A549 (cell line): ENCODE data around the gene CREB5. TPM values are rescaled to one million over a fixed set of nuclear protein-coding genes. Genes with fewer than 3 reads are reported as not detected.

ENCODE experiments used
- ATAC-seq, 2 experiments: fragments of 200-7000 bp in 1 of 2; fragments of >200 bp in 1 of 2; cut with Nextera tagmentation in 1 of 2; cut with Tn5 transposase in 1 of 2; 3 replicates each; pipeline versions ENCODE4 v1.8.0 to v1.9.1; 2018 to 2020; ENCODE audit warnings: mild to moderate bottlenecking in 1 of 2, moderate library complexity in 1 of 2
- CTCF ChIA-PET: fragments of 300-600 bp; sonication (Branson Sonifier 250); formaldehyde crosslinking; extraction: SDS; loops from one replicate; lab custom pipeline; 2021; ENCODE audit warnings: antibody characterized with exemption, inconsistent platforms; lab: Yijun Ruan, JAX
- POLR2A ChIA-PET: fragments of 350-600 bp; formaldehyde crosslinking; extraction: SDS; loops from one replicate; lab custom pipeline; 2021; ENCODE audit warnings: antibody characterized with exemption, inconsistent platforms; lab: Yijun Ruan, JAX
- DNase-seq, 2 experiments: peaks; one replicate each; pipeline versions ENCODE4 v3.0.0 to v3.0.0-alpha.2; 2011 to 2016; ENCODE audit warnings: low read depth in 1 of 2, low spot score in 1 of 2
- FAIRE-seq: peaks from 2 replicates; lab custom pipeline; 2011; peaks lifted over from hg19 to GRCh38; lab: Jason Lieb, UNC
- H3K27ac ChIP-seq, 2 experiments: fragments of >200 bp; sonication (Bioruptor Twin); formaldehyde crosslinking; 3 replicates each; pipeline ENCODE4 v1.5.1; 2016 to 2017
- H3K4me1 ChIP-seq: fragments of >200 bp; sonication (Bioruptor Twin); formaldehyde crosslinking; 3 replicates; pipeline ENCODE4 v1.6.1; 2016
- H3K4me2 ChIP-seq: fragments of >200 bp; sonication (Bioruptor Twin); formaldehyde crosslinking; 3 replicates; pipeline ENCODE4 v1.6.1; 2016
- H3K4me3 ChIP-seq: fragments of >200 bp; sonication (Bioruptor Twin); formaldehyde crosslinking; 3 replicates; pipeline ENCODE4 v1.5.1; 2016
- H3K9me3 ChIP-seq: fragments of >200 bp; sonication (Bioruptor Twin); formaldehyde crosslinking; 3 replicates; pipeline ENCODE4 v1.6.1; 2016
- BCL3 ChIP-seq: fragments of >200 bp; sonication (Bioruptor Twin); formaldehyde crosslinking; IDR thresholded peaks from 3 replicates; pipeline ENCODE4 v1.6.1; 2016
- CTCF ChIP-seq: fragments of >200 bp; sonication (Bioruptor Twin); formaldehyde crosslinking; IDR thresholded peaks from 3 replicates; pipeline ENCODE4 v1.5.1; 2016
- ELK1 ChIP-seq: fragments of 150-350 bp; IDR thresholded peaks from 2 replicates; pipeline ENCODE4 v1.6.1; 2014; ENCODE audit warnings: low read depth, mild to moderate bottlenecking, low read length
- FOSB ChIP-seq: fragments of 250-450 bp; sonication (Bioruptor Pico); IDR thresholded peaks from 2 replicates; pipeline ENCODE4 v1.5.0; 2020; ENCODE audit warnings: mild to moderate bottlenecking, moderate library complexity
- FOSL2 ChIP-seq, 2 experiments: fragments of 450-650 bp in 1 of 2; fragments of >200 bp in 1 of 2; sonication (Bioruptor Twin) in 1 of 2; formaldehyde crosslinking; IDR thresholded peaks; 2 replicates each; pipeline versions ENCODE4 v1.5.0 to v1.6.1; 2016 to 2020; ENCODE audit warnings: mild to moderate bottlenecking in 1 of 2, moderate library complexity in 1 of 2
- FOXS1 ChIP-seq: fragments of 250-450 bp; sonication (Bioruptor Pico); IDR thresholded peaks from 2 replicates; pipeline ENCODE4 v1.5.0; 2020; ENCODE audit warnings: mild to moderate bottlenecking, moderate library complexity
- GATA3 ChIP-seq: IDR thresholded peaks from 2 replicates; pipeline ENCODE4 v1.6.1; 2012; ENCODE audit warnings: borderline replicate concordance
- HDAC2 ChIP-seq: fragments of 200-600 bp; sonication (generic); IDR thresholded peaks from 2 replicates; pipeline ENCODE4 v1.6.1; 2016
- HES2 ChIP-seq: fragments of >200 bp; sonication (Bioruptor Twin); formaldehyde crosslinking; IDR thresholded peaks from 2 replicates; pipeline ENCODE4 v1.6.1; 2016
- HOXB5 ChIP-seq: fragments of 250-450 bp; sonication (Bioruptor Pico); IDR thresholded peaks from 2 replicates; pipeline ENCODE4 v1.5.0; 2020; ENCODE audit warnings: mild to moderate bottlenecking, moderate library complexity
- JUN ChIP-seq, 2 experiments: fragments of >200 bp; sonication (Bioruptor Twin); formaldehyde crosslinking; IDR thresholded peaks; 2 replicates in 1 of 2; 3 replicates in 1 of 2; pipeline ENCODE4 v1.6.1; 2016 to 2017
- KDM1A ChIP-seq: fragments of 200-600 bp; sonication (generic); IDR thresholded peaks from 2 replicates; pipeline ENCODE4 v1.6.1; 2016; ENCODE audit warnings: low read depth, mild to moderate bottlenecking
- NPAS2 ChIP-seq: fragments of 250-450 bp; sonication (Bioruptor Pico); IDR thresholded peaks from 2 replicates; pipeline ENCODE4 v1.8.0; 2022; ENCODE audit warnings: mild to moderate bottlenecking, moderate library complexity, borderline replicate concordance
- PHF8 ChIP-seq: fragments of 200-600 bp; sonication (generic); IDR thresholded peaks from 2 replicates; pipeline ENCODE4 v1.6.1; 2016; ENCODE audit warnings: low read depth, mild to moderate bottlenecking, antibody characterized with exemption, moderate library complexity, borderline replicate concordance
- POLR2A ChIP-seq: IDR thresholded peaks from 2 replicates; pipeline ENCODE4 v1.6.1; 2012; ENCODE audit warnings: mild to moderate bottlenecking, low read length
- POLR2AphosphoS2 ChIP-seq: conservative IDR thresholded peaks from 2 replicates; pipeline ENCODE4 v1.6.1; 2012; ENCODE audit warnings: low read length, improper control_type of control experiment, inconsistent platforms
- RARB ChIP-seq: fragments of 250-450 bp; sonication (Bioruptor Pico); IDR thresholded peaks from 2 replicates; pipeline ENCODE4 v1.8.0; 2021; ENCODE audit warnings: mild to moderate bottlenecking, moderate library complexity
- RCOR1 ChIP-seq: fragments of 150-350 bp; IDR thresholded peaks from 2 replicates; pipeline ENCODE4 v1.6.1; 2014; ENCODE audit warnings: antibody characterized with exemption, low read length, low read depth
- TFCP2L1 ChIP-seq: fragments of 250-450 bp; sonication (Bioruptor Pico); IDR thresholded peaks from 2 replicates; pipeline ENCODE4 v1.5.0; 2021; ENCODE audit warnings: mild to moderate bottlenecking
- ZC3H11A ChIP-seq: fragments of 450-650 bp; IDR thresholded peaks from 2 replicates; pipeline ENCODE4 v1.6.1; 2014; ENCODE audit warnings: antibody characterized with exemption, mild to moderate bottlenecking
- ZNF302 ChIP-seq: fragments of 250-450 bp; sonication (Bioruptor Pico); IDR thresholded peaks from 2 replicates; pipeline ENCODE4 v1.9.0; 2021; ENCODE audit warnings: inconsistent platforms, mild to moderate bottlenecking, moderate library complexity
- WGBS: methylation state at CpG from one replicate; pipeline ENCODE4 v1.1.6; 2017; ENCODE audit errors: missing lambda C conversion rate; 5-methylcytosine and 5-hydroxymethylcytosine counted together
- polyA plus RNA-seq, 4 experiments: library from polyadenylated mRNA; depleted of rRNA in 3 of 4; stranded (reverse); fragments of >200 nt; fragmentation: RNase III in 1 of 4; extraction: RNeasy Plus Mini Kit Qiagen cat#74134 plus additional on column Dnase treatment in 1 of 4; gene quantifications; 2 replicates in 3 of 4; 3 replicates in 1 of 4; pipeline ENCODE4 v1.2.3, GENCODE V29; 2011 to 2017
- TF ChIP-seq, protein P1 (sequence below): fragments of 450-650 bp; IDR thresholded peaks from 2 replicates; pipeline ENCODE4 v1.6.1; 2014; ENCODE audit warnings: antibody characterized with exemption
- TF ChIP-seq, protein P2 (sequence below): IDR thresholded peaks from 2 replicates; pipeline ENCODE4 v1.6.1; 2012

Gene CREB5
- polyA plus RNA-seq, 2 of the 4 experiments (the other 2 are of a cell fraction) = 0.61 to 1.5 TPM

DNA sequence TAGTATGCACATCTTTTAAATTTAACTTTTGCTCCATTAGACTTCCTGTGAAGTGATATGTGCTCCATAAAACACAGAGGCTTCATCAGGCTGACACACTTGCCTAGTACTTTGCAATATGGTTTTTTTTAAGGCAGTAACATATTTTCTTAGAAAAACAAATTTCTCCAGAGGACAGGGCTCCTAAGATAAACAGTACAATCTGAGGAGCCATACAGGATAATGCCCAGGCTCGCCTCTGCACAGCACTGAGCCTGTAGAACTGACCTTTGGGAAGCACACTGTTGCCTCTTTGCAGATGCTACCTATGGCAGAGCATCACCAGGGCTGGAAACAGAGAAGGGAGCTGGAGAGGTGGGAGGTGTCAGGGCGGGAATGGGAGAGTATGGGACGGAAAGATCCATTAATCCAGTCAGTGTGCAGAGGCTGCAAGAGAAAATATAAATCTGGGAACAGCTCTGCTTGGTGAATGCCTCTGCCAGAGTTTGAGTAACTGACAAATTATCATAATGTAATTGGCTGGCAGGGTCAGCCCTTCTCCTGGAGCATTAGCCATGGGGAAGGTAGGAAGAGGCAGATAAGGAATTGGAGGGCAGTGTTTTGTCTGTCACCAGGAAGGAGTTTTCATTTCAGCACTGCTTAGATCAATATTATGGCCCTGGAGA lies 132.3 kb downstream of the CREB5 start:
- ChIA-PET CTCF (no interaction called here), POLR2A (no interaction called here)
- WGBS = 0% methylated on average over 3 of the region's 3 CpGs
- H3K9me3 ChIP-seq = peaks cover 15% of the 10 kb centered on the region
- TF ChIP-seq FOXS1 (no peak), HDAC2 (no peak), ZC3H11A (no peak), HOXB5 (CRISPR knock-in tag) (no peak)
- no peak overlapping the region for H3K4me3 ChIP-seq
- no peak overlapping the region for H3K4me2 ChIP-seq
- ATAC-seq (no peak), DNase-seq (no peak), FAIRE-seq (no peak)
- no peak overlapping the region for H3K27ac ChIP-seq
- H3K4me1 ChIP-seq = no peaks in the 10 kb centered on the region

DNA sequence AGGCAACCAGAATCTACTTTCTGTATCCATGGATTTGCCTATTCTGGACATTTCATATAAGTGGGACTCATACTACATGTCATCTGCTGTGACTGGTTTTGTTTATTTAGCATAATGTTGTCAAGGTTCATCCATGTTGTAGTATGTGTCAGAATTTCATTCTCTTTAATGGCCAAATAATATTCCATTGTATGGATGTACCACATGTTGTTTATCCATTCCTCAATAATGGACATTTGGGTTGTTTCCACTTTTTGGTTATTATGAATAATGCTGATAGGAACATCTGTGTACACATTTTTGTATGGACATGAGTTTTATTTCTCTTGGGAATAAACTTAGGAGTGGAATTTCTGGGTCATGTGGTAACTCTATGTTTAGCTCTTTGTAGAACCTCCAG lies 133.7 kb downstream of the CREB5 start:
- POLR2A ChIA-PET = interaction anchor here (0.6 kb wide), 1 partner anchor 97 kb away, joined by 4 read pairs; no protein-coding TSS in a partner anchor
- TF ChIP-seq NPAS2 (CRISPR knock-in tag) = no peak
- TF ChIP-seq HOXB5 (CRISPR knock-in tag) = no peak
- TF ChIP-seq, protein P1, sequence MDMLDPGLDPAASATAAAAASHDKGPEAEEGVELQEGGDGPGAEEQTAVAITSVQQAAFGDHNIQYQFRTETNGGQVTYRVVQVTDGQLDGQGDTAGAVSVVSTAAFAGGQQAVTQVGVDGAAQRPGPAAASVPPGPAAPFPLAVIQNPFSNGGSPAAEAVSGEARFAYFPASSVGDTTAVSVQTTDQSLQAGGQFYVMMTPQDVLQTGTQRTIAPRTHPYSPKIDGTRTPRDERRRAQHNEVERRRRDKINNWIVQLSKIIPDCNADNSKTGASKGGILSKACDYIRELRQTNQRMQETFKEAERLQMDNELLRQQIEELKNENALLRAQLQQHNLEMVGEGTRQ = no peak
- no peak for TF ChIP-seq FOSL2 (IDR thresholded peaks at IDR 0.05)
- no peak for TF ChIP-seq FOSL2 (CRISPR knock-in tag; IDR thresholded peaks at IDR 0.05)
- TF ChIP-seq RARB (CRISPR knock-in tag) = no peak
- no peak for TF ChIP-seq FOSB (CRISPR knock-in tag)
- TF ChIP-seq, all 56 proteins: peak for 0

DNA sequence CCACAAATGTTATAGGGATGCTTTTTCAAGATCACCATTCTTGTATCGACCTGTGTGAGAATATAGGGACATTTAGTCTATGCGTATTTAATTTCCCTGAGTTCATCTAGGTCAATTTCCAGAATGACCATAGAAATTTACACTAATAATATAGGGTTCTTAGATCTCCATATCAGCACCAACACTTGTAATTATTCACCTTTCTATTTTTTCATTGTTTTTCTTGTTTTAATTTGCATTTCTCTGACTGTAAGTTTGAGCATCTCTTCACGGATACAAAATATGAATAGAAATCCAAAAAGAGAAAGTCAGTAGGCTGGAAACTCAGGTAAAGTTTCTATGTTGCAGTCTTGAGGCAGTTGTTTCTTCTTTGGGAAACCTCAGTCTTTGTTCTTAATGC lies 134.8 kb downstream of the CREB5 start:
- TF ChIP-seq, protein P2, sequence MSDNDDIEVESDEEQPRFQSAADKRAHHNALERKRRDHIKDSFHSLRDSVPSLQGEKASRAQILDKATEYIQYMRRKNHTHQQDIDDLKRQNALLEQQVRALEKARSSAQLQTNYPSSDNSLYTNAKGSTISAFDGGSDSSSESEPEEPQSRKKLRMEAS = no peak
- no peak for TF ChIP-seq GATA3
- TF ChIP-seq JUN (IDR thresholded peaks at IDR 0.05) = no peak
- TF ChIP-seq FOSB (CRISPR knock-in tag) = no peak
- no peak for TF ChIP-seq TFCP2L1 (CRISPR knock-in tag)
- no peak for TF ChIP-seq BCL3
- TF ChIP-seq HOXB5 (CRISPR knock-in tag) = no peak
- TF ChIP-seq ZNF302 (CRISPR knock-in tag) = no peak
- TF ChIP-seq ELK1 = no peak
- no peak for TF ChIP-seq POLR2A
- TF ChIP-seq HES2 = no peak
- no peak for TF ChIP-seq CTCF
- TF ChIP-seq PHF8 = no peak
- TF ChIP-seq KDM1A = no peak
- no peak for TF ChIP-seq RCOR1
- no peak for TF ChIP-seq POLR2AphosphoS2
- FAIRE-seq (no peak), DNase-seq (no peak), ATAC-seq (no peak)
- 37% methylated on average over 3 of the region's 3 CpGs for WGBS
- Histone ChIP-seq H3K27ac (no peak overlapping the region), H3K9me3 (peaks cover 15% of the 10 kb centered on the region), H3K4me3 (no peak overlapping the region), H3K4me2 (no peak overlapping the region), H3K4me1 (no peaks in the 10 kb centered on the region)
- POLR2A ChIA-PET = no interaction called here
- CTCF ChIA-PET = interaction anchor here (1.0 kb wide), 1 partner anchor 15 kb away, joined by 3 read pairs; no protein-coding TSS in a partner anchor

More for the DNA sequence above, 133.7 kb downstream of the CREB5 start:
- Histone ChIP-seq H3K4me1 (no peaks in the 10 kb centered on the region), H3K27ac (no peak overlapping the region), H3K4me3 (no peak overlapping the region), H3K4me2 (no peak overlapping the region), H3K9me3 (peaks cover 15% of the 10 kb centered on the region)
- DNase-seq (no peak), ATAC-seq (no peak), FAIRE-seq (no peak)
- CTCF ChIA-PET = interaction anchor here (1.0 kb wide), 1 partner anchor 16 kb away, joined by 3 read pairs; no protein-coding TSS in a partner anchor
